Measurements from ENCODE around the gene IGF1R. TPM values are rescaled to one million over a fixed set of nuclear protein-coding genes. Genes with fewer than 3 reads are reported as not detected.
A peak's percentile ranks its signal among the peaks of the same experiment; 100 is the strongest.
"Not testable (repeated sequence)": the region's sequence is repeated elsewhere in the genome, so short reads cannot be mapped to it uniquely, and the experiment has no call there.

IGF1R gene
- total RNA-seq, 4 donors from 2014 or later: 59.6 to 172 (median 88.5) TPM

DNA sequence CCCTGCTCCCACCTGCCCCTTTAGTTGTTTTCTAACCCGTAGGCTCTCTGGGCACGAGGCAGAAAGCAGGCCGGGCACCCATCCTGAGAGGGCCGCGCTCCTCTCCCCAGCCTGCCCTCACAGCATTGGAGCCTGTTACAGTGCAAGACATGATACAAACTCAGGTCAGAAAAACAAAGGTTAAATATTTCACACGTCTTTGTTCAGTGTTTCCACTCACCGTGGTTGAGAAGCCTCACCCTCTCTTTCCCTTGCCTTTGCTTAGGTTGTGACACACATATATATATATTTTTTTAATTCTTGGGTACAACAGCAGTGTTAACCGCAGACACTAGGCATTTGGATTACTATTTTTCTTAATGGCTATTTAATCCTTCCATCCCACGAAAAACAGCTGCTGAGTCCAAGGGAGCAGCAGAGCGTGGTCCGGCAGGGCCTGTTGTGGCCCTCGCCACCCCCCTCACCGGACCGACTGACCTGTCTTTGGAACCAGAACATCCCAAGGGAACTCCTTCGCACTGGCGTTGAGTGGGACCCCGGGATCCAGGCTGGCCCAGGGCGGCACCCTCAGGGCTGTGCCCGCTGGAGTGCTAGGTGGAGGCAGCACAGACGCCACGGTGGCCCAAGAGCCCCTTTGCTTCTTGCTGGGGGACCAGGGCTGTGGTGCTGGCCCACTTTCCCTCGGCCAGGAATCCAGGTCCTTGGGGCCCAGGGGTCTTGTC lies 310.7 kb downstream of the IGF1R start:
- intact Hi-C loops (cut with DNase I; ENCODE audit: low total_unique reads): no loop called here
- TF ChIP-seq, protein P1, sequence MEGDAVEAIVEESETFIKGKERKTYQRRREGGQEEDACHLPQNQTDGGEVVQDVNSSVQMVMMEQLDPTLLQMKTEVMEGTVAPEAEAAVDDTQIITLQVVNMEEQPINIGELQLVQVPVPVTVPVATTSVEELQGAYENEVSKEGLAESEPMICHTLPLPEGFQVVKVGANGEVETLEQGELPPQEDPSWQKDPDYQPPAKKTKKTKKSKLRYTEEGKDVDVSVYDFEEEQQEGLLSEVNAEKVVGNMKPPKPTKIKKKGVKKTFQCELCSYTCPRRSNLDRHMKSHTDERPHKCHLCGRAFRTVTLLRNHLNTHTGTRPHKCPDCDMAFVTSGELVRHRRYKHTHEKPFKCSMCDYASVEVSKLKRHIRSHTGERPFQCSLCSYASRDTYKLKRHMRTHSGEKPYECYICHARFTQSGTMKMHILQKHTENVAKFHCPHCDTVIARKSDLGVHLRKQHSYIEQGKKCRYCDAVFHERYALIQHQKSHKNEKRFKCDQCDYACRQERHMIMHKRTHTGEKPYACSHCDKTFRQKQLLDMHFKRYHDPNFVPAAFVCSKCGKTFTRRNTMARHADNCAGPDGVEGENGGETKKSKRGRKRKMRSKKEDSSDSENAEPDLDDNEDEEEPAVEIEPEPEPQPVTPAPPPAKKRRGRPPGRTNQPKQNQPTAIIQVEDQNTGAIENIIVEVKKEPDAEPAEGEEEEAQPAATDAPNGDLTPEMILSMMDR (IDR thresholded peaks at IDR 0.05): no peak
- TF ChIP-seq POLR2A (IDR thresholded peaks at IDR 0.05): no peak
- DNase-seq (ENCODE audit: low spot score in 2 of 2): peak in 1 of 2 donors; percentile 82
- WGBS, 2 donors: 93 to 94% methylated on average over 22 of the region's 22 CpGs
- no peak overlapping the region for H3K4me3 ChIP-seq (ENCODE audit: low read depth, poor library complexity, severe bottlenecking)

DNA sequence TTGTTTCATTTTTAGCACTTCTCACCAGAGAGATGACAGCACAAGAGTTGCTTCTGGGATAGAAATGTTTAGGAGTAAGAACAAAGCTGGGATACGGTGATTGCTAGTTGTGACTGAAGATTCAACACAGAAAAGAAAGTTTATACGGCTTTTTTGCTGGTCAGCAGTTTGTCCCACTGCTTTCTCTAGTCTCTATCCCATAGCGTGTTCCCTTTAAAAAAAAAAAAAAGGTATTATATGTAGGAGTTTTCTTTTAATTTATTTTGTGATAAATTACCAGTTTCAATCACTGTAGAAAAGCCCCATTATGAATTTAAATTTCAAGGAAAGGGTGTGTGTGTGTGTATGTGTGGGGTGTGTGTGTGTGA lies 311.3 kb downstream of the IGF1R start:
- WGBS, 2 donors: 95 to 96% methylated on average over 3 of the region's 3 CpGs
- TF ChIP-seq POLR2A (IDR thresholded peaks at IDR 0.05): no peak
- TF ChIP-seq, protein P1 (IDR thresholded peaks at IDR 0.05): no peak
- H3K4me3 ChIP-seq (ENCODE audit: low read depth, poor library complexity, severe bottlenecking): no peak overlapping the region
- intact Hi-C loops (cut with DNase I; ENCODE audit: low total_unique reads): no loop called here
- no peak for DNase-seq (ENCODE audit: low spot score in 2 of 2)

DNA sequence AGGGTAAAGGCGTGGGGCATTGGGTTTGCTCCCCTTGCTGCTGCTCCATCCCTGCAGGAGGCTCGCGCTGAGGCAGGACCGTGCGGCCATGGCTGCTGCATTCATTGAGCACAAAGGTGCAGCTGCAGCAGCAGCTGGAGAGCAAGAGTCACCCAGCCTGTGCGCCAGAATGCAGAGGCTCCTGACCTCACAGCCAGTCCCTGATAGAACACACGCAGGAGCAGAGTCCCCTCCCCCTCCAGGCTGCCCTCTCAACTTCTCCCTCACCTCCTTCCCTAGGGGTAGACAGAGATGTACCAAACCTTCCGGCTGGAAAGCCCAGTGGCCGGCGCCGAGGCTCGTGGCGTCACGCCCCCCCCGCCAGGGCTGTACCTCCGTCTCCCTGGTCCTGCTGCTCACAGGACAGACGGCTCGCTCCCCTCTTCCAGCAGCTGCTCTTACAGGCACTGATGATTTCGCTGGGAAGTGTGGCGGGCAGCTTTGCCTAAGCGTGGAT lies 312.3 kb downstream of the IGF1R start:
- TF ChIP-seq, protein P1 (IDR thresholded peaks at IDR 0.05): no peak
- TF ChIP-seq POLR2A (IDR thresholded peaks at IDR 0.05): no peak
- no peak overlapping the region for H3K4me3 ChIP-seq (ENCODE audit: low read depth, poor library complexity, severe bottlenecking)
- 95 to 97% methylated on average over 12 to 14 of the region's 21 CpGs for WGBS, 2 donors
- peak in 1 of 2 donors; percentile 78 for DNase-seq (ENCODE audit: low spot score in 2 of 2)
- intact Hi-C loops (cut with DNase I; ENCODE audit: low total_unique reads): no loop called here

DNA sequence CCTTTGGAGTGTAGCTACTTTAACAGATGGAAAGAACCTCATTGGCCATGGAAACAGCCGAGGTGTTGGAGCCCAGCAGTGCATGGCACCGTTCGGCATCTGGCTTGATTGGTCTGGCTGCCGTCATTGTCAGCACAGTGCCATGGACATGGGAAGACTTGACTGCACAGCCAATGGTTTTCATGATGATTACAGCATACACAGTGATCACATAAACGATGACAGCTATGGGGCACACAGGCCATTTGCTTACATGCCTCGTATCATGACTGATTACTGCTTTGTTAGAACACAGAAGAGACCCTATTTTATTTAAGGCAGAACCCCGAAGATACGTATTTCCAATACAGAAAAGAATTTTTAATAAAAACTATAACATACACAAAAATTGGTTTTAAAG lies 315.1 kb downstream of the IGF1R start:
- intact Hi-C loops (cut with DNase I; ENCODE audit: low total_unique reads): no loop called here
- no peak for TF ChIP-seq POLR2A (IDR thresholded peaks at IDR 0.05)
- TF ChIP-seq, protein P1 (IDR thresholded peaks at IDR 0.05): no peak
- WGBS, 2 donors: 94 to 95% methylated on average over 8 of the region's 8 CpGs
- no peak overlapping the region for H3K4me3 ChIP-seq (ENCODE audit: low read depth, poor library complexity, severe bottlenecking)
- DNase-seq (ENCODE audit: low spot score in 2 of 2): peak in 1 of 2 donors; percentile 59

DNA sequence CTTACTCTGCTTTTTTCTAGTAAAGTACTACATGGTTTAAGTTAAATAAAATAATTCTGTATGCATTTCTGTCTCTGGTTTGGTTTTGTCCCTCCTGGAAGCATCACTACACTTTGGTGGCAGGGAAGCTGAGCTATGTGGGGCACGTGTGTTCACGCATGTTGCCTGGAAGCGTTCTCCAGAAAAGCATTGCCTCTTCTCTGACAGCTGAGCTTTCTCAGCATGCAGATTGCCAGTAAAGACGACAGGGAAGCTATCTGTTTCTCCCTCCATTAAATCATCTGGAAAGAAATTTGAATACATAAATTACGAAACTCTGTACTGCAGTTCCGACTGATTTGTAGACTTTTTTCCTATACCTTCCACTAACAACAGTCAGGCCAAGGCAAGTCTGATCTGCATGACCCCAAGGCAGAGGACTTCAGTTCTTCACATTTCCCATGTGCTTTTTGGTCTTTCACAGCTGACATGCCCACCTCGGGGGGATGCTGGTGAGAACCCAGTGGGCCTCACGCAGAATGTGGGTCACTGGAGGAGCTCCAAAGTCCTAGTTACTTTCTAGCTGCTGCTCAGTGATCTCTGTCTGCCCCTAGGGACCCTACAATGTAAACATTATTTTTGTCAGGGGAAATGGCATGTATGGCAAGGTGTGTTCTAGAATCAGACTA lies 316.3 kb downstream of the IGF1R start:
- 54 to 55% methylated on average over 8 of the region's 8 CpGs for WGBS, 2 donors
- intact Hi-C loops (cut with DNase I; ENCODE audit: low total_unique reads): no loop called here
- DNase-seq (ENCODE audit: low spot score in 2 of 2): peak in 1 of 2 donors; percentile 36
- H3K4me3 ChIP-seq (ENCODE audit: low read depth, poor library complexity, severe bottlenecking): no peak overlapping the region
- no peak for TF ChIP-seq POLR2A (IDR thresholded peaks at IDR 0.05)
- TF ChIP-seq, protein P1 (IDR thresholded peaks at IDR 0.05): no peak

DNA sequence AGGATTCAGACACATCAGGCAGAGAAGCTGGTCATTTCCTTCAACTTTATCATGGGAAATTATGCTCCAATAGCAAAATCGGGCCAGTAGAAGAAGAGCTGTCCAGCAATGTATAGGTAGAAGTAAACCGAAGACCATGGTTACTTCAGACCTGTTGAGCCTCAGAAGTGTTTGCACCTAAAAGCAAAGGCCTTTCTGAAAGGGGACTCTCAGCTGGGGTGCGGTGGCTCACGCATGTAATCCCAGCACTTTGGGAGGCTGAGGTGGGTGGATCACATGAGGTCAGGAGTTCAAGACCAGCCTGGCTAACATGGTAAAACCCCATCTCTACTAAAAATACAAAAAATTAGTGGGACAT lies 316.8 kb downstream of the IGF1R start:
- WGBS, 2 donors: 92 to 99% methylated on average over 4 of the region's 4 CpGs
- H3K4me3 ChIP-seq (ENCODE audit: low read depth, poor library complexity, severe bottlenecking); intact Hi-C loops (cut with DNase I; ENCODE audit: low total_unique reads); DNase-seq (ENCODE audit: low spot score in 2 of 2): not testable (repeated sequence)
